Endodermal cell (in vitro differentiated cells): ENCODE measurements around the gene PANK4. TPM values are rescaled to one million over a fixed set of nuclear protein-coding genes. Genes with fewer than 3 reads are reported as not detected.
"Not testable (repeated sequence)": the region's sequence is repeated elsewhere in the genome, so short reads cannot be mapped to it uniquely, and the experiment has no call there.

ENCODE experiments used
- DNase-seq: peaks from one replicate; pipeline ENCODE4 v3.0.0-alpha.2; 2017
- H3K27ac ChIP-seq: 2 replicates; pipeline ENCODE4 v1.5.1; 2013; ENCODE audit warnings: mild to moderate bottlenecking, low read depth, low read length, moderate library complexity
- H3K27me3 ChIP-seq: 2 replicates; pipeline ENCODE4 v1.6.1; 2013; ENCODE audit warnings: mild to moderate bottlenecking, low read length, moderate library complexity; ENCODE audit not compliant: insufficient read depth, control insufficient read depth, poor library complexity, severe bottlenecking
- H3K36me3 ChIP-seq: 2 replicates; pipeline ENCODE4 v1.7.0; 2013; ENCODE audit warnings: mild to moderate bottlenecking, low read length, moderate library complexity; ENCODE audit not compliant: control insufficient read depth, insufficient read depth
- H3K4me1 ChIP-seq: one replicate; pipeline ENCODE4 v1.7.0; 2013; ENCODE audit warnings: low read length; ENCODE audit not compliant: control insufficient read depth, insufficient read depth
- H3K4me3 ChIP-seq: 2 replicates; pipeline ENCODE4 v1.5.1; 2013; ENCODE audit warnings: mild to moderate bottlenecking, low read length, moderate library complexity
- H3K9ac ChIP-seq: 2 replicates; pipeline ENCODE4 v1.6.1; 2013; ENCODE audit warnings: mild to moderate bottlenecking, low read length, moderate library complexity; ENCODE audit not compliant: poor library complexity, severe bottlenecking; ENCODE audit errors: extremely low read depth
- H3K9me3 ChIP-seq: 2 replicates; pipeline ENCODE4 v1.6.1; 2013; ENCODE audit warnings: mild to moderate bottlenecking, low read length, moderate library complexity; ENCODE audit not compliant: control insufficient read depth
- H3K27ac Mint-ChIP-seq: 2 replicates; pipeline ENCODE4 v1.8.0; 2020; ENCODE audit warnings: mixed read lengths
- H3K27me3 Mint-ChIP-seq: 2 replicates; pipeline ENCODE4 v1.8.0; 2021; ENCODE audit warnings: mild to moderate bottlenecking, mixed read lengths; ENCODE audit not compliant: insufficient read depth
- H3K36me3 Mint-ChIP-seq: 2 replicates; pipeline ENCODE4 v1.8.0; 2020; ENCODE audit warnings: low read depth, mixed read lengths
- H3K4me1 Mint-ChIP-seq: 2 replicates; pipeline ENCODE4 v1.8.0; 2020; ENCODE audit warnings: mixed read lengths
- H3K4me3 Mint-ChIP-seq: 2 replicates; pipeline ENCODE4 v1.8.0; 2020; ENCODE audit warnings: mild to moderate bottlenecking, moderate library complexity, mixed read lengths
- H3K9me3 Mint-ChIP-seq: 2 replicates; pipeline ENCODE4 v1.8.0; 2020; ENCODE audit warnings: mild to moderate bottlenecking, mixed read lengths
- CTCF ChIP-seq: fragments of 200-600 bp; sonication (generic); conservative IDR thresholded peaks from 2 replicates; pipeline ENCODE4 v1.5.0; 2021; ENCODE audit warnings: antibody characterized with exemption, mild to moderate bottlenecking
- WGBS, 2 experiments: methylation state at CpG; one replicate each; pipeline versions ENCODE4 v1.1.5 to v1.1.7; 2013; ENCODE audit warnings: missing lambda C conversion rate in 2 of 2, mixed read lengths in 1 of 2; ENCODE audit not compliant: insufficient coverage in 1 of 2, insufficient read length in 1 of 2; 5-methylcytosine and 5-hydroxymethylcytosine counted together
- total RNA-seq, 2 donors: library from RNA; stranded (reverse); fragmentation: NEBNext Ultra II Directional in 1 of 2; extraction: Animal tissue kit (Norgen Biotek cat#: 25700) in 1 of 2; gene quantifications; 2 replicates in 1 of 2; 3 replicates in 1 of 2; pipeline ENCODE4 v1.2.1, GENCODE V29; 2021

PANK4 gene
- total RNA-seq, 2 donors from 2014 or later: 45.6 to 49.5 TPM

GRCh38 chr1:2571348-2571747, 45.0 kb upstream of the PANK4 start:
- Mint-ChIP-seq H3K9me3 (peaks cover 8% of the 10 kb centered on the region), H3K27me3 (peaks cover 8% of the 10 kb centered on the region), H3K36me3 (no peaks in the 10 kb centered on the region), H3K27ac (no peak overlapping the region), H3K4me1 (no peaks in the 10 kb centered on the region), H3K4me3 (no peak overlapping the region)
- Histone ChIP-seq H3K27ac (no peak overlapping the region), H3K9me3 (no peaks in the 10 kb centered on the region), H3K27me3 (no peaks in the 10 kb centered on the region), H3K9ac (no peak overlapping the region), H3K4me1 (no peaks in the 10 kb centered on the region), H3K4me3 (no peak overlapping the region), H3K36me3 (no peaks in the 10 kb centered on the region)
- DNase-seq: no peak
- TF ChIP-seq CTCF: no peak
- WGBS, 2 experiments: 92 to 95% methylated on average over 9 of the region's 9 CpGs

DNA sequence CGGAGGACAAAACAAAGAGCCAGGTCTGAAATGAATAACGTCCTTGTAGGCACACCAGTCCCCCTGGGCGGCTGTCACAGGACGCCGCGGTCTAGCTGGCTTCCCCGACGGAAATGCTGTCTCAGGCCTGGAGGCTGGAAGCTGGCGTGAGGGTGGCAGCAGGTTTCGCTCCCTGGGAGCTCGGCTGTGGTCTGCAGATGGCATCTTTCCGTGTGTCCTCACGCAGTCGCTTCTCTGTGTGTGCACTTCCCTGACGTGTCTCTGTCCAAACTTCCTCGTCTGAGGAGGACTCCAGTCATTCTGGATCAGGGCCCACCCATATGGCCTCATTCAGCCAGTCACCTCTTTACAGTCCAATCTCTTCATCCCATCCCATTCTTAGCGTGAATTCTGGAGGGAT, 43.9 kb upstream of the PANK4 start:
- peaks cover 8% of the 10 kb centered on the region for H3K9me3 Mint-ChIP-seq
- WGBS, 2 experiments: 91 to 97% methylated on average over 16 to 17 of the region's 17 CpGs
- H3K4me3 Mint-ChIP-seq: no peak overlapping the region
- Histone ChIP-seq H3K4me3 (no peak overlapping the region), H3K9ac (no peak overlapping the region), H3K27me3 (no peaks in the 10 kb centered on the region), H3K27ac (no peak overlapping the region), H3K36me3 (no peaks in the 10 kb centered on the region), H3K9me3 (no peaks in the 10 kb centered on the region), H3K4me1 (no peaks in the 10 kb centered on the region)
- H3K27ac Mint-ChIP-seq: no peak overlapping the region
- H3K27me3 Mint-ChIP-seq: peaks cover 8% of the 10 kb centered on the region
- H3K36me3 Mint-ChIP-seq: no peaks in the 10 kb centered on the region
- no peaks in the 10 kb centered on the region for H3K4me1 Mint-ChIP-seq
- TF ChIP-seq CTCF: no peak
- DNase-seq: no peak

DNA sequence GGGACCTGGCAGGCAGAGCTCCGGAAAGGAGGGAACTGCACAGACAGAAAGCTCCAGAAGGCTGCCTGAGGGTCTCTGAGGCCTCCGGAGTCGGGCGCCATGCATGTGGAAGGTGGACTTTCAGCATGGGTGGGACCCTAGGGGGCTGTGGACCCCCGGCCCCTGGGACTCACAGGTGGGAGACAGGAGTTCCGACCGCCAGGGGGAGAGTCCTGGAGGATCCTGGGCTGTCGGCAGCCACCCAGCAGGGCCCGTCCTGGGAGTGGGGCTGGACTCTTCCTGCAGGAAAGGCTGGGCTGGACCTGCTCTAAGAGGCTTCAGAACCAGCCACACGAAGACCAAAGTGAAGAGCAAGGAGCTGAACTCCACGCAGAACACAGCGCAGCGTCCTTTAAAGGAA, 43.3 kb upstream of the PANK4 start:
- not testable (repeated sequence) for H3K27ac Mint-ChIP-seq, H3K4me1 Mint-ChIP-seq, H3K27ac ChIP-seq, H3K27me3 Mint-ChIP-seq, H3K9ac ChIP-seq, H3K4me3 ChIP-seq, H3K36me3 ChIP-seq, DNase-seq, H3K27me3 ChIP-seq, H3K4me3 Mint-ChIP-seq, H3K36me3 Mint-ChIP-seq, H3K9me3 Mint-ChIP-seq, H3K4me1 ChIP-seq, H3K9me3 ChIP-seq
- 84% methylated on average over 9 to 13 of the region's 13 CpGs for WGBS, 2 experiments

- Mint-ChIP-seq H3K27me3 (peaks cover 8% of the 10 kb centered on the region), H3K36me3 (no peaks in the 10 kb centered on the region), H3K4me1 (no peaks in the 10 kb centered on the region), H3K9me3 (peaks cover 8% of the 10 kb centered on the region), H3K27ac (no peak overlapping the region), H3K4me3 (no peak overlapping the region)
- H3K36me3 ChIP-seq: no peaks in the 10 kb centered on the region
- H3K27ac ChIP-seq: no peak overlapping the region
- no peak for DNase-seq
- H3K4me1 ChIP-seq: no peaks in the 10 kb centered on the region
- no peaks in the 10 kb centered on the region for H3K27me3 ChIP-seq
- no peaks in the 10 kb centered on the region for H3K9me3 ChIP-seq
- WGBS, 2 experiments: 92 to 95% methylated on average over 14 to 16 of the region's 17 CpGs
- H3K9ac ChIP-seq: no peak overlapping the region
- no peak overlapping the region for H3K4me3 ChIP-seq
- TF ChIP-seq CTCF: no peak
These were observed 42.7 kb upstream of the PANK4 start for GRCh38 chr1:2569060-2569459.

DNA sequence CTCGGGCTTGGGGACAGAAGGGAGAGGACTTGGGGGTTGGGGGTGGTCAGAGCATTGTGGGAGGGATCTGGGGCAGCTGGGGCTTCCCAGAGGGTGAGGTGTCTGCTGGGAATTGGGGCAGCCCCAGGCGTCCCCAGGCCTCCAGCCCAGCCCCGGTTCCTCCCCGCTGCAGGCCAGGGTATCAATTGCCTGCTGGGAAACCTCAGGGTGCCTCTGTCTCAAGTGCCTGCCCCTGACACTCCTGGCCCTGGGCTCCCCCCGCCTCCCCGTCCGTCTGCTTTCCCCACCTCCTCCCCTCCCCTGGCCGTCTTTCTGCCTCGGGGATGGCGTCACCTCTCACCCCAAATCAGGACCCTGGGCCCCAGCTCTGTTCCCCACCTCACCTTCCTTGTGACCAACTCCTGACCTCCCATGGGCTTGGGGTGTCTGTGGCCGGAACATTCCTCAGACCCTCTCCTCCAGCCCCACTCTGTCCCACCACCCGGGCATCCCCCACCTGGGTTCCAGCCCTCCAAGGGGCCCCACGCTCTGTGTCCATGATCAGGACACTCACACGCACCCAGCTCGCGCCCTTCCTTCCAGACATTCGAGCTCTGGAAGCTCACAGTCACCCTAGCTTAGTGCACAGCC, 41.9 kb upstream of the PANK4 start:
- not testable (repeated sequence) for H3K9me3 Mint-ChIP-seq, H3K27me3 Mint-ChIP-seq, H3K9ac ChIP-seq, H3K27me3 ChIP-seq, H3K4me1 ChIP-seq, H3K9me3 ChIP-seq, H3K36me3 Mint-ChIP-seq, H3K4me3 Mint-ChIP-seq, H3K27ac Mint-ChIP-seq, H3K4me3 ChIP-seq, H3K27ac ChIP-seq, DNase-seq, H3K4me1 Mint-ChIP-seq, H3K36me3 ChIP-seq
- 60 to 64% methylated on average over 1 to 7 of the region's 17 CpGs for WGBS, 2 experiments
